Activated CD4-positive, alpha-beta T cell treated with anti-CD3 and anti-CD28 coated beads, Interleukin-2, amount 50 U/mL, for 24 hours (primary cell): ENCODE measurements around the gene PCDHGA8.
"Not testable (repeated sequence)": the region's sequence is repeated elsewhere in the genome, so short reads cannot be mapped to it uniquely, and the experiment has no call there.

ENCODE experiments used
- DNase-seq, 2 donors: peaks; one replicate each; pipeline ENCODE4 v3.0.0-alpha.2; 2020; ENCODE audit warnings: low read depth in 1 of 2, low spot score in 1 of 2

PCDHGA8 gene

GRCh38 chr5:141392429-141393198 is at the start of gene PCDHGA8:
Gene PCDHGA8, plus strand, starts transcription at chr5:141392633. Its CDS starts 181 bp downstream, at chr5:141392814.
- DNase-seq: no peak

GRCh38 chr5:141342773-141343172 is 49.7 kb upstream of the PCDHGA8 start:
- DNase-seq: no peak

- no peak for DNase-seq
Observed at GRCh38 chr5:141343242-141343952, 49.0 kb upstream of the PCDHGA8 start, which contains the start of gene PCDHGA3. Gene PCDHGA3, plus strand, starts transcription at chr5:141343829. Its CDS starts 205 bp downstream, at chr5:141344034.

- no peak for DNase-seq
Observed at GRCh38 chr5:141343953-141344463, 48.4 kb upstream of the PCDHGA8 start.

- no peak for DNase-seq
Observed at GRCh38 chr5:141345327-141345726, 47.1 kb upstream of the PCDHGA8 start.

- DNase-seq: not testable (repeated sequence)
Observed at GRCh38 chr5:141346017-141346416, 46.4 kb upstream of the PCDHGA8 start.

GRCh38 chr5:141349917-141350619 is 42.4 kb upstream of the PCDHGA8 start, which contains the start of gene PCDHGB1:
Gene PCDHGB1, plus strand, starts transcription at chr5:141350099. Its CDS starts 162 bp downstream, at chr5:141350261.
- DNase-seq: no peak

- DNase-seq: no peak
Observed at GRCh38 chr5:141351591-141351990, 40.8 kb upstream of the PCDHGA8 start.

GRCh38 chr5:141354900-141355469 is 37.4 kb upstream of the PCDHGA8 start, which contains the start of gene PCDHGA4:
Gene PCDHGA4, plus strand, starts transcription at chr5:141355021. Its CDS starts 87 bp downstream, at chr5:141355108.
- no peak for DNase-seq

- no peak for DNase-seq
Observed at GRCh38 chr5:141355641-141356040, 36.8 kb upstream of the PCDHGA8 start.

GRCh38 chr5:141356133-141356532 is 36.3 kb upstream of the PCDHGA8 start:
- DNase-seq: no peak

- DNase-seq: no peak
Observed at GRCh38 chr5:141356950-141357349, 35.5 kb upstream of the PCDHGA8 start.

GRCh38 chr5:141359790-141360426 is 32.5 kb upstream of the PCDHGA8 start, which contains the start of gene PCDHGB2:
Gene PCDHGB2, plus strand, starts transcription at chr5:141359994. Its CDS starts 142 bp downstream, at chr5:141360136.
- DNase-seq: no peak

GRCh38 chr5:141360685-141361084 is 31.7 kb upstream of the PCDHGA8 start:
- DNase-seq: no peak

- DNase-seq: no peak
Observed at GRCh38 chr5:141362719-141363118, 29.7 kb upstream of the PCDHGA8 start.

- DNase-seq: no peak
Observed at GRCh38 chr5:141363952-141364660, 28.3 kb upstream of the PCDHGA8 start, which contains the start of gene PCDHGA5. Gene PCDHGA5, plus strand, starts transcription at chr5:141364162. Its CDS starts 169 bp downstream, at chr5:141364331.

GRCh38 chr5:141366016-141366896 is 26.2 kb upstream of the PCDHGA8 start:
- DNase-seq: no peak
